Skeletal muscle satellite cell (primary cell): Measurements from ENCODE around the gene POMGNT1. TPM values are rescaled to one million over a fixed set of nuclear protein-coding genes. Genes with fewer than 3 reads are reported as not detected.
"Not testable (repeated sequence)": the region's sequence is repeated elsewhere in the genome, so short reads cannot be mapped to it uniquely, and the experiment has no call there.

Experiments used
- H3K27me3 ChIP-seq: 2 replicates; pipeline ENCODE4 v1.7.0; 2013; ENCODE audit warnings: low read length; ENCODE audit not compliant: control insufficient read depth, insufficient read depth
- H3K36me3 ChIP-seq: 2 replicates; pipeline ENCODE4 v1.7.0; 2013; ENCODE audit warnings: mild to moderate bottlenecking, control low read depth, low read length; ENCODE audit not compliant: insufficient read depth
- H3K4me1 ChIP-seq: 2 replicates; pipeline ENCODE4 v1.7.0; 2013; ENCODE audit warnings: low read length; ENCODE audit not compliant: control insufficient read depth, insufficient read depth
- H3K4me2 ChIP-seq: 2 replicates; pipeline ENCODE4 v1.7.0; 2013; ENCODE audit warnings: mild to moderate bottlenecking, low read length
- H3K4me3 ChIP-seq: 2 replicates; pipeline ENCODE4 v1.7.0; 2013; ENCODE audit warnings: low read length
- H3K9ac ChIP-seq: 2 replicates; pipeline ENCODE4 v1.7.0; 2013; ENCODE audit warnings: mild to moderate bottlenecking, low read depth, low read length, moderate library complexity
- H3K9me3 ChIP-seq: replicated peaks from 2 replicates; pipeline ENCODE4 v1.7.0; 2013; ENCODE audit warnings: mild to moderate bottlenecking, control low read depth, low read length
- total RNA-seq: library from RNA; depleted of rRNA; stranded (reverse); fragments of >200 nt; gene quantifications from 2 replicates; pipeline ENCODE4 v1.2.3, GENCODE V29; 2012; rRNA removed

The POMGNT1 gene
- 53.5 and 55.3 TPM in 2 replicates for total RNA-seq

GRCh38 chr1:46197964-46198811 is at the start of gene POMGNT1:
Gene POMGNT1, minus strand, starts transcription at chr1:46198434. Its CDS starts 613 bp downstream, at chr1:46197821.
- peaks cover 17% of the 10 kb centered on the region for H3K4me1 ChIP-seq
- peak within 1 kb of the TSS; percentile 86 for H3K4me3 ChIP-seq
- peak within 1 kb of the TSS; percentile 99 for H3K4me2 ChIP-seq
- no peaks in the 10 kb centered on the region for H3K27me3 ChIP-seq
- no peaks in the 10 kb centered on the region for H3K9me3 ChIP-seq
- H3K36me3 ChIP-seq, result peaks cover 38% of the 10 kb centered on the region
- peak within 1 kb of the TSS; percentile 94 for H3K9ac ChIP-seq

- H3K27me3 ChIP-seq, result no peaks in the 10 kb centered on the region
- peak within 1 kb of the TSS; percentile 98 for H3K4me2 ChIP-seq
- peaks cover 10% of the 10 kb centered on the region for H3K4me1 ChIP-seq
- no peaks in the 10 kb centered on the region for H3K9me3 ChIP-seq
- H3K9ac ChIP-seq, result peak within 1 kb of the TSS; percentile 85
- H3K4me3 ChIP-seq, result peak within 1 kb of the TSS; percentile 94
- no peaks in the 10 kb centered on the region for H3K36me3 ChIP-seq
Observed at GRCh38 chr1:46247436-46248121, 49.3 kb upstream of the POMGNT1 start, which contains the start of gene RAD54L. Gene RAD54L, plus strand, starts transcription at chr1:46247763. Its CDS starts 643 bp downstream, at chr1:46248406.

- Histone ChIP-seq H3K9me3 (no peaks in the 10 kb centered on the region), H3K36me3 (no peaks in the 10 kb centered on the region), H3K9ac (peak overlapping the region; percentile 85), H3K27me3 (no peaks in the 10 kb centered on the region), H3K4me2 (peak overlapping the region; percentile 98), H3K4me1 (peaks cover 10% of the 10 kb centered on the region), H3K4me3 (peak overlapping the region; percentile 94)
Observed at GRCh38 chr1:46246548-46247435, 48.6 kb upstream of the POMGNT1 start.

- not testable (repeated sequence) for H3K36me3 ChIP-seq, H3K9ac ChIP-seq, H3K9me3 ChIP-seq, H3K27me3 ChIP-seq, H3K4me3 ChIP-seq
- H3K4me2 ChIP-seq, result peak overlapping the region; percentile 98
- peaks cover 10% of the 10 kb centered on the region for H3K4me1 ChIP-seq
Observed at GRCh38 chr1:46246136-46246535, 47.9 kb upstream of the POMGNT1 start.

- Histone ChIP-seq H3K36me3 (no peaks in the 10 kb centered on the region), H3K4me1 (peaks cover 10% of the 10 kb centered on the region), H3K9me3 (no peaks in the 10 kb centered on the region), H3K27me3 (no peaks in the 10 kb centered on the region), H3K4me2 (no peak overlapping the region), H3K9ac (no peak overlapping the region), H3K4me3 (no peak overlapping the region)
Observed at GRCh38 chr1:46244656-46245371, 46.6 kb upstream of the POMGNT1 start.

GRCh38 chr1:46243831-46244230 is 45.6 kb upstream of the POMGNT1 start:
- H3K27me3 ChIP-seq, H3K9me3 ChIP-seq: not testable (repeated sequence)

GRCh38 chr1:46242918-46243317 is 44.7 kb upstream of the POMGNT1 start:
- Histone ChIP-seq H3K4me3 (no peak overlapping the region), H3K9ac (no peak overlapping the region), H3K36me3 (no peaks in the 10 kb centered on the region), H3K4me2 (no peak overlapping the region), H3K27me3 (no peaks in the 10 kb centered on the region), H3K4me1 (no peaks in the 10 kb centered on the region), H3K9me3 (no peaks in the 10 kb centered on the region)

More at GRCh38 chr1:46243831-46244230, 45.6 kb upstream of the POMGNT1 start:
- H3K4me2 ChIP-seq, H3K36me3 ChIP-seq, H3K4me3 ChIP-seq, H3K4me1 ChIP-seq, H3K9ac ChIP-seq: not testable (repeated sequence)

GRCh38 chr1:46241733-46242132 is 43.5 kb upstream of the POMGNT1 start:
- H3K9ac ChIP-seq, H3K36me3 ChIP-seq, H3K4me2 ChIP-seq, H3K9me3 ChIP-seq, H3K27me3 ChIP-seq, H3K4me1 ChIP-seq, H3K4me3 ChIP-seq: not testable (repeated sequence)

- not testable (repeated sequence) for H3K4me3 ChIP-seq, H3K4me2 ChIP-seq, H3K4me1 ChIP-seq, H3K9me3 ChIP-seq, H3K9ac ChIP-seq, H3K27me3 ChIP-seq, H3K36me3 ChIP-seq
Observed at GRCh38 chr1:46238865-46239264, 40.6 kb upstream of the POMGNT1 start.

- Histone ChIP-seq H3K9ac (no peak overlapping the region), H3K4me2 (no peak overlapping the region), H3K9me3 (no peaks in the 10 kb centered on the region), H3K4me3 (no peak overlapping the region), H3K4me1 (no peaks in the 10 kb centered on the region), H3K27me3 (no peaks in the 10 kb centered on the region), H3K36me3 (no peaks in the 10 kb centered on the region)
Observed at GRCh38 chr1:46236882-46237281, 38.6 kb upstream of the POMGNT1 start.
